ENCODE results near the gene CFAP53.
"Not testable (repeated sequence)": the region's sequence is repeated elsewhere in the genome, so short reads cannot be mapped to it uniquely, and the experiment has no call there.

Gene CFAP53

GRCh38 chr18:50268022-50268747 is 1.9 kb upstream of the CFAP53 start:
- DNase-seq: peak; percentile 30

GRCh38 chr18:50262977-50263376 is 3.3 kb downstream of the CFAP53 start:
- no peak for DNase-seq

- DNase-seq: no peak
Measured at GRCh38 chr18:50250935-50251334, 15.4 kb downstream of the CFAP53 start.

- DNase-seq: no peak
Measured at GRCh38 chr18:50249576-50249975, 16.7 kb downstream of the CFAP53 start.

GRCh38 chr18:50247561-50247960 is 18.7 kb downstream of the CFAP53 start:
- DNase-seq: no peak

GRCh38 chr18:50241768-50242167 is 24.5 kb downstream of the CFAP53 start:
- DNase-seq: not testable (repeated sequence)

GRCh38 chr18:50240080-50240563 is 26.2 kb downstream of the CFAP53 start:
- peak; percentile 50 for DNase-seq

GRCh38 chr18:50232419-50232818 is 33.9 kb downstream of the CFAP53 start:
- DNase-seq: no peak

- peak; percentile 70 for DNase-seq
Measured at GRCh38 chr18:50231621-50232020, 34.7 kb downstream of the CFAP53 start.

GRCh38 chr18:50220249-50220648 is 46.0 kb downstream of the CFAP53 start:
- DNase-seq: not testable (repeated sequence)

GRCh38 chr18:50218432-50219197 is 47.7 kb downstream of the CFAP53 start:
- peak; percentile 61 for DNase-seq

GRCh38 chr18:50209311-50209710 is 57.0 kb downstream of the CFAP53 start:
- DNase-seq: no peak

GRCh38 chr18:50207722-50208121 is 58.6 kb downstream of the CFAP53 start:
- DNase-seq: no peak

- peak; percentile 96 for DNase-seq
Measured at GRCh38 chr18:50203801-50204604, 62.3 kb downstream of the CFAP53 start.

GRCh38 chr18:50201476-50202018 is 64.7 kb downstream of the CFAP53 start:
- DNase-seq: no peak

GRCh38 chr18:50199921-50200320 is 66.4 kb downstream of the CFAP53 start:
- no peak for DNase-seq

- DNase-seq: no peak
Measured at GRCh38 chr18:50199346-50199855, 66.9 kb downstream of the CFAP53 start.

GRCh38 chr18:50196261-50196660 is 70.0 kb downstream of the CFAP53 start:
- DNase-seq: no peak

- no peak for DNase-seq
Measured at GRCh38 chr18:50195689-50196088, 70.6 kb downstream of the CFAP53 start.

GRCh38 chr18:50194631-50195532 is 71.4 kb downstream of the CFAP53 start, which contains the start of gene MYO5B:
TSS of gene MYO5B (minus strand) at chr18:50195147. CDS start at chr18:50194793, 354 bp downstream.
- DNase-seq: peak; percentile 98

All from NCI-H69 (cell line).